Central memory CD8-positive, alpha-beta T cell (primary cell): Measurements from ENCODE around the gene NR1H4.
"Not testable (repeated sequence)": the region's sequence is repeated elsewhere in the genome, so short reads cannot be mapped to it uniquely, and the experiment has no call there.

Experiments used
- ATAC-seq: fragments of 150-1000 bp; cut with Tn5 transposase; replicated peaks from 2 replicates; pipeline ENCODE4 v1.10.0; 2022; ENCODE audit warnings: mild to moderate bottlenecking, moderate FRiP score, moderate number of reproducible peaks; ENCODE audit not compliant: poor library complexity, severe bottlenecking; ENCODE audit errors: extremely low read depth
- DNase-seq, 2 donors: peaks; one replicate each; pipeline ENCODE4 v3.0.0; 2021; ENCODE audit warnings: low spot score in 2 of 2
- H3K27ac Mint-ChIP-seq: one replicate; pipeline ENCODE4 v1.8.0; 2022; ENCODE audit warnings: low read depth, mild to moderate bottlenecking, moderate library complexity, mixed read lengths
- H3K27me3 Mint-ChIP-seq: one replicate; pipeline ENCODE4 v1.8.0; 2022; ENCODE audit warnings: mixed read lengths
- H3K36me3 Mint-ChIP-seq: one replicate; pipeline ENCODE4 v1.8.0; 2022; ENCODE audit warnings: mild to moderate bottlenecking, moderate library complexity, mixed read lengths; ENCODE audit not compliant: insufficient read depth
- H3K4me1 Mint-ChIP-seq: one replicate; pipeline ENCODE4 v1.8.0; 2022; ENCODE audit warnings: mixed read lengths
- H3K4me3 Mint-ChIP-seq: one replicate; pipeline ENCODE4 v1.8.0; 2022; ENCODE audit warnings: mild to moderate bottlenecking, moderate library complexity, mixed read lengths
- H3K9me3 Mint-ChIP-seq: one replicate; pipeline ENCODE4 v1.8.0; 2022; ENCODE audit warnings: mixed read lengths

The NR1H4 gene

GRCh38 chr12:100473716-100474150, at the start of gene NR1H4:
Gene NR1H4, plus strand, starts transcription at chr12:100473866. Its CDS starts 19,458 bp downstream, at chr12:100493324.
- Mint-ChIP-seq H3K9me3 (no peaks in the 10 kb centered on the region), H3K27me3 (peaks cover 37% of the 10 kb centered on the region), H3K4me3 (no peak within 1 kb of the TSS), H3K36me3 (no peaks in the 10 kb centered on the region), H3K27ac (no peak within 1 kb of the TSS), H3K4me1 (no peaks in the 10 kb centered on the region)
- no peak for DNase-seq
- no peak for ATAC-seq

- Mint-ChIP-seq H3K27ac (no peak overlapping the region), H3K27me3 (peaks cover 11% of the 10 kb centered on the region), H3K9me3 (peaks cover 10% of the 10 kb centered on the region), H3K4me3 (no peak overlapping the region), H3K36me3 (no peaks in the 10 kb centered on the region), H3K4me1 (no peaks in the 10 kb centered on the region)
- no peak for DNase-seq
- ATAC-seq, result no peak
Measured at GRCh38 chr12:100426145-100426544, 47.5 kb upstream of the NR1H4 start.

- Mint-ChIP-seq H3K4me1 (no peaks in the 10 kb centered on the region), H3K4me3 (no peak overlapping the region), H3K27me3 (peaks cover 11% of the 10 kb centered on the region), H3K9me3 (peaks cover 10% of the 10 kb centered on the region), H3K27ac (no peak overlapping the region), H3K36me3 (no peaks in the 10 kb centered on the region)
- DNase-seq (no peak), ATAC-seq (no peak)
Measured at GRCh38 chr12:100427078-100427477, 46.6 kb upstream of the NR1H4 start.

GRCh38 chr12:100430251-100430650, 43.4 kb upstream of the NR1H4 start:
- H3K4me3 Mint-ChIP-seq, ATAC-seq, H3K27ac Mint-ChIP-seq, H3K9me3 Mint-ChIP-seq, H3K36me3 Mint-ChIP-seq, H3K4me1 Mint-ChIP-seq, DNase-seq: not testable (repeated sequence)
- H3K27me3 Mint-ChIP-seq, result peaks cover 11% of the 10 kb centered on the region

GRCh38 chr12:100433701-100434100, 40.0 kb upstream of the NR1H4 start:
- H3K4me3 Mint-ChIP-seq, result no peak overlapping the region
- no peaks in the 10 kb centered on the region for H3K9me3 Mint-ChIP-seq
- H3K36me3 Mint-ChIP-seq, result peaks cover 2% of the 10 kb centered on the region
- H3K27me3 Mint-ChIP-seq, result peaks cover 10% of the 10 kb centered on the region
- DNase-seq (no peak), ATAC-seq (no peak)
- H3K4me1 Mint-ChIP-seq, result no peaks in the 10 kb centered on the region
- no peak overlapping the region for H3K27ac Mint-ChIP-seq

- no peak overlapping the region for H3K27ac Mint-ChIP-seq
- peaks cover 10% of the 10 kb centered on the region for H3K27me3 Mint-ChIP-seq
- no peaks in the 10 kb centered on the region for H3K9me3 Mint-ChIP-seq
- DNase-seq (no peak), ATAC-seq (no peak)
- H3K4me1 Mint-ChIP-seq, result no peaks in the 10 kb centered on the region
- peaks cover 2% of the 10 kb centered on the region for H3K36me3 Mint-ChIP-seq
- no peak overlapping the region for H3K4me3 Mint-ChIP-seq
Measured at GRCh38 chr12:100434177-100434576, 39.5 kb upstream of the NR1H4 start.

- H3K36me3 Mint-ChIP-seq, result peaks cover 2% of the 10 kb centered on the region
Measured at GRCh38 chr12:100435957-100436356, 37.7 kb upstream of the NR1H4 start.

GRCh38 chr12:100437038-100437841, 36.4 kb upstream of the NR1H4 start:
- Mint-ChIP-seq H3K9me3 (no peaks in the 10 kb centered on the region), H3K4me1 (no peaks in the 10 kb centered on the region)
- no peak for ATAC-seq

More at GRCh38 chr12:100435957-100436356, 37.7 kb upstream of the NR1H4 start:
- H3K9me3 Mint-ChIP-seq, result no peaks in the 10 kb centered on the region
- no peak for ATAC-seq
- no peak overlapping the region for H3K4me3 Mint-ChIP-seq
- no peak for DNase-seq
- no peak overlapping the region for H3K27ac Mint-ChIP-seq
- H3K27me3 Mint-ChIP-seq, result peaks cover 10% of the 10 kb centered on the region
- no peaks in the 10 kb centered on the region for H3K4me1 Mint-ChIP-seq

GRCh38 chr12:100439797-100440196, 33.9 kb upstream of the NR1H4 start:
- peaks cover 10% of the 10 kb centered on the region for H3K27me3 Mint-ChIP-seq
- no peaks in the 10 kb centered on the region for H3K9me3 Mint-ChIP-seq
- H3K4me3 Mint-ChIP-seq, result no peak overlapping the region
- no peak for ATAC-seq
- no peaks in the 10 kb centered on the region for H3K36me3 Mint-ChIP-seq
- no peak overlapping the region for H3K27ac Mint-ChIP-seq
- no peak for DNase-seq
- no peaks in the 10 kb centered on the region for H3K4me1 Mint-ChIP-seq

More at GRCh38 chr12:100437038-100437841, 36.4 kb upstream of the NR1H4 start:
- H3K36me3 Mint-ChIP-seq, result peaks cover 2% of the 10 kb centered on the region
- H3K27me3 Mint-ChIP-seq, result peaks cover 10% of the 10 kb centered on the region
- no peak overlapping the region for H3K27ac Mint-ChIP-seq
- DNase-seq, result no peak
- H3K4me3 Mint-ChIP-seq, result no peak overlapping the region

GRCh38 chr12:100442403-100442802, 31.3 kb upstream of the NR1H4 start:
- Mint-ChIP-seq H3K4me3 (no peak overlapping the region), H3K9me3 (no peaks in the 10 kb centered on the region), H3K27me3 (peaks cover 32% of the 10 kb centered on the region), H3K27ac (no peak overlapping the region), H3K36me3 (no peaks in the 10 kb centered on the region), H3K4me1 (no peaks in the 10 kb centered on the region)
- DNase-seq (no peak), ATAC-seq (no peak)

GRCh38 chr12:100443434-100443833, 30.2 kb upstream of the NR1H4 start:
- H3K9me3 Mint-ChIP-seq, result no peaks in the 10 kb centered on the region
- no peaks in the 10 kb centered on the region for H3K36me3 Mint-ChIP-seq
- no peak overlapping the region for H3K27ac Mint-ChIP-seq
- ATAC-seq (no peak), DNase-seq (no peak)
- no peaks in the 10 kb centered on the region for H3K4me1 Mint-ChIP-seq
- peaks cover 28% of the 10 kb centered on the region for H3K27me3 Mint-ChIP-seq
- H3K4me3 Mint-ChIP-seq, result no peak overlapping the region

GRCh38 chr12:100445081-100445481, 28.6 kb upstream of the NR1H4 start:
- Mint-ChIP-seq H3K27ac (no peak overlapping the region), H3K4me1 (no peaks in the 10 kb centered on the region), H3K36me3 (no peaks in the 10 kb centered on the region), H3K9me3 (no peaks in the 10 kb centered on the region), H3K4me3 (no peak overlapping the region), H3K27me3 (peaks cover 33% of the 10 kb centered on the region)
- ATAC-seq (no peak), DNase-seq (no peak)

- Mint-ChIP-seq H3K27ac (no peak overlapping the region), H3K4me3 (no peak overlapping the region)
Measured at GRCh38 chr12:100447381-100447780, 26.3 kb upstream of the NR1H4 start.

More at GRCh38 chr12:100447381-100447780, 26.3 kb upstream of the NR1H4 start:
- no peaks in the 10 kb centered on the region for H3K9me3 Mint-ChIP-seq
- no peaks in the 10 kb centered on the region for H3K36me3 Mint-ChIP-seq
- H3K4me1 Mint-ChIP-seq, result no peaks in the 10 kb centered on the region
- ATAC-seq, result no peak
- no peak for DNase-seq
- H3K27me3 Mint-ChIP-seq, result peaks cover 54% of the 10 kb centered on the region
